ENCODE results near the gene NPHP1. TPM values are rescaled to one million over a fixed set of nuclear protein-coding genes. Genes with fewer than 3 reads are reported as not detected.
"Not testable (repeated sequence)": the region's sequence is repeated elsewhere in the genome, so short reads cannot be mapped to it uniquely, and the experiment has no call there.

The NPHP1 gene
- total RNA-seq, 4 donors from 2014 or later: 11.0 to 23.3 (median 12.8) TPM

GRCh38 chr2:110205660-110206455 lies 1.0 kb upstream of the NPHP1 start:
- Histone ChIP-seq H3K36me3 (no peaks in the 10 kb centered on the region), H3K9me3 (no peaks in the 10 kb centered on the region), H3K27me3 (no peaks in the 10 kb centered on the region), H3K27ac (no peak overlapping the region), H3K4me3 (replicated peaks in 1 of 3) (no peak overlapping the region), H3K4me1 (peaks cover under 1 to 7% of the 10 kb centered on the region in 2 donors)
- TF ChIP-seq CTCF (IDR thresholded peaks at IDR 0.05) (no peak), POLR2A (IDR thresholded peaks at IDR 0.05) (no peak)
- intact Hi-C loops (cut with DNase I): no loop called here
- WGBS, 2 donors: 72 to 74% methylated on average over 3 of the region's 3 CpGs
- no peak for DNase-seq

- H3K4me1 ChIP-seq: no peaks in the 10 kb centered on the region
- no peak overlapping the region for H3K4me3 ChIP-seq (replicated peaks in 1 of 3)
- H3K36me3 ChIP-seq: no peaks in the 10 kb centered on the region
- no peak for TF ChIP-seq CTCF (IDR thresholded peaks at IDR 0.05)
- TF ChIP-seq POLR2A (IDR thresholded peaks at IDR 0.05): no peak
- no peaks in the 10 kb centered on the region for H3K9me3 ChIP-seq
- no peaks in the 10 kb centered on the region for H3K27me3 ChIP-seq
- WGBS, 2 donors: 80 to 81% methylated on average over 3 of the region's 3 CpGs
- intact Hi-C loops (cut with DNase I): no loop called here
- no peak for DNase-seq
- H3K27ac ChIP-seq: no peak overlapping the region
Observed at GRCh38 chr2:110198016-110198415, 6.8 kb downstream of the NPHP1 start.

GRCh38 chr2:110197452-110197851 lies 7.4 kb downstream of the NPHP1 start:
- Histone ChIP-seq H3K27ac (no peak overlapping the region), H3K36me3 (no peaks in the 10 kb centered on the region), H3K27me3 (no peaks in the 10 kb centered on the region), H3K4me1 (no peaks in the 10 kb centered on the region), H3K9me3 (no peaks in the 10 kb centered on the region), H3K4me3 (replicated peaks in 1 of 3) (no peak overlapping the region)
- no peak for TF ChIP-seq CTCF (IDR thresholded peaks at IDR 0.05)
- DNase-seq: no peak
- 85 to 89% methylated on average over 4 of the region's 4 CpGs for WGBS, 2 donors
- intact Hi-C loops (cut with DNase I): no loop called here

DNA sequence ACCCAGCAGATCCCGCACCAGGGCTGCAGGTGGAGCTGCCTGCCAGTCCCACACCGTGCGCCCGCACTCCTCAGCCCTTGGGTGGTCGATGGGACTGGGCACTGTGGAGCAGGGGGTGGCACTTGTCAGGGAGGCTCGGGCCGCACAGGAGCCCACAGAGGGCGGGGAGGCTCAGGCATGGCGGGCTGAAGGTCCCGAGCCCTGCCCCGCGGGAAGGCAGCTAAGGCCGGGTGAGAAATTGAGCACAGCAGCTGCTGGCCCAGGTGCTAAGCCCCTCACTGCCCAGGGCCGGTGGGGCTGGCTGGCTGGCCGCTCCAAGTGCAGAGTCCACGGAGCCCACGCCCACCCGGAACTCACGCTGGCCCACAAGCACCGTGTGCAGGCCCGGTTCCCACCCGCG lies 14.6 kb downstream of the NPHP1 start:
- H3K27me3 ChIP-seq; H3K36me3 ChIP-seq; DNase-seq; H3K4me3 ChIP-seq (replicated peaks in 1 of 3); H3K9me3 ChIP-seq; intact Hi-C loops (cut with DNase I); H3K4me1 ChIP-seq; H3K27ac ChIP-seq: not testable (repeated sequence)
- 96 to 99% methylated on average over 9 to 15 of the region's 23 CpGs for WGBS, 2 donors

GRCh38 chr2:110182449-110182848 lies 22.4 kb downstream of the NPHP1 start:
- Histone ChIP-seq H3K9me3 (no peaks in the 10 kb centered on the region), H3K4me1 (no peaks in the 10 kb centered on the region), H3K27me3 (no peaks in the 10 kb centered on the region), H3K4me3 (replicated peaks in 1 of 3) (no peak overlapping the region), H3K36me3 (no peaks in the 10 kb centered on the region), H3K27ac (no peak overlapping the region)
- 94 to 97% methylated on average over 2 of the region's 2 CpGs for WGBS, 2 donors
- no peak for DNase-seq
- TF ChIP-seq CTCF (IDR thresholded peaks at IDR 0.05) (no peak), POLR2A (IDR thresholded peaks at IDR 0.05) (no peak)
- intact Hi-C loops (cut with DNase I): no loop called here
